GM19099 (cell line): ENCODE measurements around the gene ATP6V1G3.

Experiments used
- POLR2A ChIP-seq: IDR thresholded peaks from 3 replicates; pipeline ENCODE4 v1.6.1; 2011; ENCODE audit warnings: low read depth; ENCODE audit not compliant: insufficient read length; ENCODE audit errors: extremely low read depth

The ATP6V1G3 gene

GRCh38 chr1:198523182-198523950 lies 17.1 kb downstream of the ATP6V1G3 start:
- TF ChIP-seq POLR2A, result no peak

GRCh38 chr1:198520524-198521254 lies 19.8 kb downstream of the ATP6V1G3 start:
- no peak for TF ChIP-seq POLR2A

GRCh38 chr1:198519639-198520501 lies 20.6 kb downstream of the ATP6V1G3 start:
- TF ChIP-seq POLR2A, result no peak

GRCh38 chr1:198517623-198518199 lies 22.8 kb downstream of the ATP6V1G3 start:
- TF ChIP-seq POLR2A, result no peak

GRCh38 chr1:198500096-198500495 lies 40.4 kb downstream of the ATP6V1G3 start:
- TF ChIP-seq POLR2A, result no peak

- no peak for TF ChIP-seq POLR2A
These were observed 40.9 kb downstream of the ATP6V1G3 start for GRCh38 chr1:198499588-198499987.

GRCh38 chr1:198498881-198499280 lies 41.6 kb downstream of the ATP6V1G3 start:
- TF ChIP-seq POLR2A, result no peak

GRCh38 chr1:198498103-198498385 lies 42.4 kb downstream of the ATP6V1G3 start:
- TF ChIP-seq POLR2A, result no peak

- no peak for TF ChIP-seq POLR2A
These were observed 43.0 kb downstream of the ATP6V1G3 start for GRCh38 chr1:198497326-198498102.

- no peak for TF ChIP-seq POLR2A
These were observed 44.0 kb downstream of the ATP6V1G3 start for GRCh38 chr1:198496216-198497143.

GRCh38 chr1:198495631-198496030 lies 44.8 kb downstream of the ATP6V1G3 start:
- no peak for TF ChIP-seq POLR2A

- TF ChIP-seq POLR2A, result no peak
These were observed 45.8 kb downstream of the ATP6V1G3 start for GRCh38 chr1:198494658-198495103.

- no peak for TF ChIP-seq POLR2A
These were observed 46.3 kb downstream of the ATP6V1G3 start for GRCh38 chr1:198494139-198494538.

GRCh38 chr1:198493329-198493728 lies 47.2 kb downstream of the ATP6V1G3 start:
- TF ChIP-seq POLR2A, result no peak

GRCh38 chr1:198492872-198493271 lies 47.6 kb downstream of the ATP6V1G3 start:
- TF ChIP-seq POLR2A, result no peak
